GM13977 (cell line): ENCODE results near the gene TNFAIP8.

Experiments used
- DNase-seq: peaks from one replicate; pipeline ENCODE4 v3.0.0; 2012; ENCODE audit warnings: low spot score
- CTCF ChIP-seq: IDR thresholded peaks from 2 replicates; pipeline ENCODE4 v1.5.1; 2012; ENCODE audit warnings: mild to moderate bottlenecking, control low read depth; ENCODE audit not compliant: insufficient read depth; ENCODE audit errors: extremely low read depth, missing control alignments
- in situ Hi-C: fragments of 300-500 bp; cut with MboI; formaldehyde crosslinking; loops from one replicate; pipeline ENCODE4 v1.12.0; 2022; ENCODE audit warnings: low sequenced_read_pairs, low pct_unique_long_range_greater_than_20kb, mixed read lengths, inconsistent platforms; ENCODE audit not compliant: unreplicated experiment

Gene TNFAIP8

DNA sequence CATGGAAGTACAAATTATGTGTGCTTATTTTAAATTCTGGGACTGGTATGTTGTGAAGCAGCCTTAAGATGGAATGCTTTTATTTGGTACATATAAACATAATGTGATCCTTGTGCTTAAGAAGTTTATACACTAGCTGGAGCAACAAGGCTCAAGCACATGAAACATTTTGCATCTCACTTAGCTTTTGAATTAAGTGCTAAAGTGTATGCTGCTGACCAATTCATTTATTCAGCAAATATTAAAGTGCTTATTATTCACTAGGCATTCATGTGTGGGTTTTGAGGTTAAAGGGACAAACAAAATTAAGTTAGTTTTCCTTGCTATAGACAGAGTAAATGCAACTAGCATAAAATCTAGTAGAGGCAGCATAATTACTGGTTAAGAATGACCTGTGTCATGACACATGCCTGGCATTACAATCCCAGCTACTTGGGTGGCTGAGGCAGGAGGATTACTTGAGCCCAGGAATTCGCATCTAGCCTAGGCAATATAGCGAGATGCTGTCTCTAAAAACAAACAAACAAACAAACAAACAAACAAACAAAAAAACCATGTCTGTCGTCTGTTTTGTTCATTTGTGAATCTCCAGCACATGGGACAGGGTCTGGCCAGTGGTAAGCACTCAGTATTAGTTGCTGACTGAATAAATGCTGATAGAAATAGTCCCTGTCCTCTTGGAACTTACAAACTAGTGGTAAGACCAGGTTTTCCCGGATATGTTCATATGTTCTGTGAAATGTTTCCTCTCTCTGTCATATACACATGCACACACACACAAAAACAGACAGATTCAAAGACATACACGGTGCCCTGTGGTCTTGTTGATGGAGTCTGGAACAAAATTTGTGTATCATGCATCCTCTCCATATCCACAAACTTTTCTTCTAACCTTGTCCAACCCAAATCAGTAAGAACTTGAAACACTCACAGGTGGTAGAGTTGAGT is 41.9 kb upstream of the TNFAIP8 start:
- in situ Hi-C loops: loop anchor here (10.0 kb wide), 1 partner anchor 101 kb away; no protein-coding TSS in a partner anchor
- TF ChIP-seq CTCF: no peak
- DNase-seq: no peak

DNA sequence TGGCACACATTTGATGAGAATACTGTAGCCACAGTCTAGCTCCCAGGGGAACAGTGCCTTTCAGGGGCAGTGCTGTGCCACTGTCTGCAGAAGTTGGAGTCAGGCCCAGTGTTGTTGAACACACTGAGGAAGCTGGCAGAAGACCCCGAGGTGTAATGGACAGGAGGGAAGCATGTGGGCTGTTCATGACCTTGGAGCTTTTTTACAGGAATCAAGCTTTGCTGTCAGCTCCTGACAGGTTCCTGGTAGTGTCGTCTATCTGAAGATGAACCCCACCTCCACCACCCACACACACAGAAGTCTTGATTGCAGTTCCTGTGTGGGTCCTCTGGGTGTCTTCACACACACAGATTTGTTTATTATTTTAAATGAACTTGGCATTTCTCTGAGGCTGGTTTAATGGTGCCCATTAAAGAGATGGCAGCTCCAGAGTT is 40.3 kb upstream of the TNFAIP8 start:
- DNase-seq: peak; percentile 68
- TF ChIP-seq CTCF: peak; percentile 60
- in situ Hi-C loops: loop anchor here (10.0 kb wide), 1 partner anchor 99 kb away; no protein-coding TSS in a partner anchor

GRCh38 chr5:119316086-119316485 is 39.7 kb upstream of the TNFAIP8 start:
- no peak for DNase-seq
- in situ Hi-C loops: loop anchor here (10.0 kb wide), 1 partner anchor 99 kb away; no protein-coding TSS in a partner anchor
- TF ChIP-seq CTCF: no peak

GRCh38 chr5:119316906-119317305 is 38.9 kb upstream of the TNFAIP8 start:
- DNase-seq: no peak
- in situ Hi-C loops: loop anchor here (10.0 kb wide), 1 partner anchor 98 kb away; no protein-coding TSS in a partner anchor

DNA sequence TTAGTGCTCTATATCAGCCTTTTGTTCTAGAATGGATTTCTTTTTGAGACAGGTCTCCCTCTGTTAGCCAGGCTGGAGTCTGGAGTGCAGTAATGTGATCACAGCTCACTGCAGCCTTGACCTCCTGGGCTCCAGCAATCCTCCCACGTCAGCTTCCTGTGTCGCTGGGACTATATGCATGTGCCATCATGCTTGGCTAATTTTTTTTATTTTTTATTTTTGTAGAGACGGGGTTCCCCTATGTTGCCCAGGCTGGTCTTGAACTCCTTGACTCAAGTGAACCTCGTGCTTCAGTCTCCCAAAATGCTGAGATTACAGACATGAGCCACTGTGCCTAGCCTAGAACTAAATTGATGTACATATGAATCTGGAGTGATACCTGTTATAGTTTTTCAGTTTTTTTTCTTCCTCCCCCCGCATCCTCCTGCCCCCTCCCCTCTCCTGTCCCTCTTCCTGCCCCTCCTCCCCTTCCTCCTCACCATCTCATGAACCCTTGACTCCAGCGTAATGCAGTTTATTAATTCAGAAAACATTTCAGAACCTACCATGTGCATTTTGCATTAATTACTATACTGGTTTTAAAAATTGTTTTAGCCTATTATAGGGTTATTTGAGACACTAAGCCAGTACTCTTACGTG is 37.4 kb upstream of the TNFAIP8 start:
- in situ Hi-C loops: loop anchor here (10.0 kb wide), 1 partner anchor 96 kb away; no protein-coding TSS in a partner anchor
- DNase-seq: no peak
- no peak for TF ChIP-seq CTCF

More at GRCh38 chr5:119316906-119317305, 38.9 kb upstream of the TNFAIP8 start:
- no peak for TF ChIP-seq CTCF

DNA sequence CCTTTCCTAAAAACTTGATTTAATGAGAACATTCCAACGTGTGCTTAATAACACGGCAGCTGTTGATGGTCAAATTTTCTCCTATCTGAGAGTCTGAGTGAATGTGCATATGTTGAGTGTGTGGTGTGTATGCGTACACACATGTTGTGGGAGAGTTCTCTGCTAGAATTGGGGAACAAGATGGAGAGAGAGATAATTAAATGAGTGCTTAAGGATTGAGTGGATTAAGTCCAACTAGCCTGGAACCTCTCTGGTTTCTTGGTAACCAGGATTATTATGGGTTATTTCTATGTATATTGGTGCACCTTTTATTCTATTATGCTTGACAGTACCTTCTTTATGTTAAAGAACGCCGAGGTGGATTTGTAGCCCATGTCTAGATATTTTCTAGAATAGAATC is 36.4 kb upstream of the TNFAIP8 start:
- in situ Hi-C loops: loop anchor here (10.0 kb wide), 1 partner anchor 95 kb away; no protein-coding TSS in a partner anchor
- no peak for TF ChIP-seq CTCF
- DNase-seq: no peak
